ENCODE data around the gene PRCD. TPM values are rescaled to one million over a fixed set of nuclear protein-coding genes. Genes with fewer than 3 reads are reported as not detected.
"Not testable (repeated sequence)": the region's sequence is repeated elsewhere in the genome, so short reads cannot be mapped to it uniquely, and the experiment has no call there.

The PRCD gene
- total and polyA plus RNA-seq, 2 experiments from 2014 or later, result 0.43 to 3.4 TPM

GRCh38 chr17:76523084-76524037, 16.5 kb upstream of the PRCD start:
- in situ Hi-C loops (cut with MboI), result no loop called here
- peak overlapping the region; percentile 26 for H3K4me2 ChIP-seq (ENCODE audit: unreplicated experiment)
- H3K79me2 ChIP-seq (ENCODE audit: insufficient read depth), result no peaks in the 10 kb centered on the region
- no peaks in the 10 kb centered on the region for H3K27me3 ChIP-seq (replicated peaks; ENCODE audit: insufficient read depth)
- peaks cover 10% of the 10 kb centered on the region for H3K4me1 ChIP-seq (ENCODE audit: insufficient read depth)
- TF ChIP-seq EZH2phosphoT487 (IDR thresholded peaks at IDR 0.05; ENCODE audit: insufficient read depth, low read depth) (no peak), EZH2 (IDR thresholded peaks at IDR 0.05; ENCODE audit: insufficient read depth, poor library complexity, severe bottlenecking) (no peak)
- DNase-seq, result peak; percentile 77
- no peaks in the 10 kb centered on the region for H4K20me1 ChIP-seq (ENCODE audit: insufficient read depth)
- H3K36me3 ChIP-seq (ENCODE audit: low read depth), result no peaks in the 10 kb centered on the region
- H3K27ac ChIP-seq, result no peak overlapping the region
- no peak overlapping the region for H2AFZ ChIP-seq
- no peak overlapping the region for H3K4me3 ChIP-seq
- H3K9me2 ChIP-seq (ENCODE audit: insufficient read depth), result no peaks in the 10 kb centered on the region
- 20 to 21% methylated on average over 30 to 35 of the region's 35 CpGs for WGBS, 2 experiments (ENCODE audit: low coverage in 1 of 2, low lambda C conversion rate in 2 of 2, missing lambda C conversion rate in 2 of 2)
- H3K9me3 ChIP-seq (ENCODE audit: low read depth), result no peaks in the 10 kb centered on the region
- no peak overlapping the region for H3K9ac ChIP-seq
- no peaks in the 10 kb centered on the region for H3F3A ChIP-seq (ENCODE audit: insufficient read depth)

- Histone ChIP-seq H3K36me3 (ENCODE audit: low read depth) (no peaks in the 10 kb centered on the region), H3K4me2 (ENCODE audit: unreplicated experiment) (no peak overlapping the region), H3K27ac (peak overlapping the region; percentile 41), H3K9ac (peak overlapping the region; percentile 55), H3K9me3 (ENCODE audit: low read depth) (no peaks in the 10 kb centered on the region), H2AFZ (0 out of 2 replicates have a peak overlapping the region, but pooled peaks have one; percentile 41), H3F3A (ENCODE audit: insufficient read depth) (no peaks in the 10 kb centered on the region), H4K20me1 (ENCODE audit: insufficient read depth) (no peaks in the 10 kb centered on the region), H3K79me2 (ENCODE audit: insufficient read depth) (no peaks in the 10 kb centered on the region), H3K4me1 (ENCODE audit: insufficient read depth) (peaks cover 21% of the 10 kb centered on the region), H3K9me2 (ENCODE audit: insufficient read depth) (no peaks in the 10 kb centered on the region), H3K4me3 (no peak overlapping the region), H3K27me3 (replicated peaks; ENCODE audit: insufficient read depth) (no peaks in the 10 kb centered on the region)
- 47 to 49% methylated on average over 25 of the region's 25 CpGs for WGBS, 2 experiments (ENCODE audit: low coverage in 1 of 2, low lambda C conversion rate in 2 of 2, missing lambda C conversion rate in 2 of 2)
- TF ChIP-seq EZH2phosphoT487 (IDR thresholded peaks at IDR 0.05; ENCODE audit: insufficient read depth, low read depth), result no peak
- no peak for TF ChIP-seq EZH2 (IDR thresholded peaks at IDR 0.05; ENCODE audit: insufficient read depth, poor library complexity, severe bottlenecking)
- in situ Hi-C loops (cut with MboI), result no loop called here
- peak; percentile 77 for DNase-seq
Observed at GRCh38 chr17:76524598-76525512, 15.0 kb upstream of the PRCD start.

GRCh38 chr17:76525513-76525833, 14.4 kb upstream of the PRCD start:
- H3K9me3 ChIP-seq (ENCODE audit: low read depth); H3K9me2 ChIP-seq (ENCODE audit: insufficient read depth); H3K4me3 ChIP-seq; H4K20me1 ChIP-seq (ENCODE audit: insufficient read depth); H3K27me3 ChIP-seq (replicated peaks; ENCODE audit: insufficient read depth); H3K4me2 ChIP-seq (ENCODE audit: unreplicated experiment); H3K79me2 ChIP-seq (ENCODE audit: insufficient read depth); H3K27ac ChIP-seq; H2AFZ ChIP-seq; DNase-seq; H3K36me3 ChIP-seq (ENCODE audit: low read depth); H3F3A ChIP-seq (ENCODE audit: insufficient read depth); in situ Hi-C loops (cut with MboI): not testable (repeated sequence)
- WGBS, 2 experiments (ENCODE audit: low coverage in 1 of 2, low lambda C conversion rate in 2 of 2, missing lambda C conversion rate in 2 of 2), result 87 to 92% methylated on average over 8 of the region's 8 CpGs
- Histone ChIP-seq H3K9ac (peak overlapping the region; percentile 55), H3K4me1 (ENCODE audit: insufficient read depth) (peaks cover 27% of the 10 kb centered on the region)

GRCh38 chr17:76527016-76527415, 12.8 kb upstream of the PRCD start:
- H3K9me3 ChIP-seq (ENCODE audit: low read depth); H3K4me2 ChIP-seq (ENCODE audit: unreplicated experiment); H3K36me3 ChIP-seq (ENCODE audit: low read depth); H4K20me1 ChIP-seq (ENCODE audit: insufficient read depth); H3K27me3 ChIP-seq (replicated peaks; ENCODE audit: insufficient read depth); in situ Hi-C loops (cut with MboI); H3K9me2 ChIP-seq (ENCODE audit: insufficient read depth); DNase-seq; H3F3A ChIP-seq (ENCODE audit: insufficient read depth); H3K9ac ChIP-seq; H3K27ac ChIP-seq; H3K4me3 ChIP-seq; H3K79me2 ChIP-seq (ENCODE audit: insufficient read depth); H2AFZ ChIP-seq: not testable (repeated sequence)
- WGBS, 2 experiments (ENCODE audit: low coverage in 1 of 2, low lambda C conversion rate in 2 of 2, missing lambda C conversion rate in 2 of 2), result 78 to 81% methylated on average over 4 to 9 of the region's 9 CpGs
- H3K4me1 ChIP-seq (ENCODE audit: insufficient read depth), result peaks cover 32% of the 10 kb centered on the region

All from GM23248 (cell line).